Duodenal mucosa (tissue), 2 donors: ENCODE data around the gene USHBP1.

ENCODE experiments used
- H3K27ac ChIP-seq: one replicate; pipeline ENCODE4 v1.7.0; 2013; ENCODE audit warnings: low read depth, low read length
- H3K27me3 ChIP-seq, 2 donors: one replicate each; pipeline ENCODE4 v1.7.0; 2013; ENCODE audit warnings: low read length in 2 of 2, control low read depth in 1 of 2; ENCODE audit not compliant: insufficient read depth in 2 of 2, control insufficient read depth in 1 of 2
- H3K36me3 ChIP-seq, 2 donors: one replicate each; pipeline ENCODE4 v1.7.0; 2013; ENCODE audit warnings: low read length in 2 of 2, control low read depth in 1 of 2; ENCODE audit not compliant: insufficient read depth in 2 of 2, control insufficient read depth in 1 of 2
- H3K4me1 ChIP-seq, 2 donors: one replicate each; pipeline ENCODE4 v1.7.0; 2013; ENCODE audit warnings: low read length in 2 of 2, control low read depth in 1 of 2; ENCODE audit not compliant: insufficient read depth in 2 of 2, control insufficient read depth in 1 of 2
- H3K4me3 ChIP-seq, 2 donors: one replicate each; pipeline ENCODE4 v1.7.0; 2013; ENCODE audit warnings: low read length in 2 of 2, low read depth in 1 of 2
- H3K9ac ChIP-seq, 2 donors: one replicate each; pipeline ENCODE4 v1.7.0; 2013; ENCODE audit warnings: low read length in 2 of 2, low read depth in 1 of 2
- H3K9me3 ChIP-seq, 2 donors: one replicate each; pipeline ENCODE4 v1.7.0; 2013; ENCODE audit warnings: low read length in 2 of 2, control low read depth in 1 of 2; ENCODE audit not compliant: control insufficient read depth in 1 of 2

USHBP1 gene

GRCh38 chr19:17240062-17240752 is 24.3 kb downstream of the USHBP1 start:
- H3K27me3 ChIP-seq, result no peaks in the 10 kb centered on the region
- peak overlapping the region; percentile 43 to 48 for H3K9ac ChIP-seq
- no peaks in the 10 kb centered on the region for H3K9me3 ChIP-seq
- H3K4me3 ChIP-seq, result peak overlapping the region; percentile 28 to 29
- peaks cover 45 to 50% of the 10 kb centered on the region in 2 donors for H3K4me1 ChIP-seq
- H3K27ac ChIP-seq, result peak overlapping the region; percentile 10
- H3K36me3 ChIP-seq, result peaks cover 7 to 17% of the 10 kb centered on the region in 2 donors

GRCh38 chr19:17237747-17238706 is 26.5 kb downstream of the USHBP1 start:
- Histone ChIP-seq H3K4me1 (peaks cover 46 to 48% of the 10 kb centered on the region in 2 donors), H3K27me3 (no peaks in the 10 kb centered on the region), H3K4me3 (no peak overlapping the region), H3K9me3 (no peaks in the 10 kb centered on the region), H3K36me3 (peaks cover 7 to 17% of the 10 kb centered on the region in 2 donors), H3K9ac (no peak overlapping the region), H3K27ac (no peak overlapping the region)

- no peaks in the 10 kb centered on the region for H3K9me3 ChIP-seq
- H3K27me3 ChIP-seq, result no peaks in the 10 kb centered on the region
- peak overlapping the region in 1 of 2 donors; percentile 43 for H3K4me3 ChIP-seq
- H3K4me1 ChIP-seq, result peaks cover 37 to 39% of the 10 kb centered on the region in 2 donors
- H3K9ac ChIP-seq, result no peak overlapping the region
- peaks cover 7 to 27% of the 10 kb centered on the region in 2 donors for H3K36me3 ChIP-seq
- no peak overlapping the region for H3K27ac ChIP-seq
Observed at GRCh38 chr19:17236811-17237543, 27.6 kb downstream of the USHBP1 start.

GRCh38 chr19:17235971-17236777 is 28.4 kb downstream of the USHBP1 start:
- Histone ChIP-seq H3K36me3 (peaks cover 10 to 34% of the 10 kb centered on the region in 2 donors), H3K4me1 (peaks cover 36 to 37% of the 10 kb centered on the region in 2 donors), H3K27me3 (no peaks in the 10 kb centered on the region), H3K9me3 (no peaks in the 10 kb centered on the region), H3K27ac (peak overlapping the region; percentile 42), H3K9ac (peak overlapping the region in 1 of 2 donors; percentile 20), H3K4me3 (peak overlapping the region; percentile 58 to 68)

GRCh38 chr19:17235300-17235970 is 29.1 kb downstream of the USHBP1 start:
- H3K9ac ChIP-seq, result peak overlapping the region; percentile 20 to 57
- H3K4me3 ChIP-seq, result peak overlapping the region; percentile 58 to 68
- H3K9me3 ChIP-seq, result no peaks in the 10 kb centered on the region
- peaks cover 29 to 30% of the 10 kb centered on the region in 2 donors for H3K4me1 ChIP-seq
- peak overlapping the region; percentile 42 for H3K27ac ChIP-seq
- H3K27me3 ChIP-seq, result no peaks in the 10 kb centered on the region
- peaks cover 10 to 37% of the 10 kb centered on the region in 2 donors for H3K36me3 ChIP-seq

- Histone ChIP-seq H3K9ac (peak overlapping the region; percentile 20 to 57), H3K4me1 (peaks cover 24 to 25% of the 10 kb centered on the region in 2 donors), H3K27me3 (no peaks in the 10 kb centered on the region), H3K27ac (no peak overlapping the region), H3K36me3 (peaks cover 10 to 40% of the 10 kb centered on the region in 2 donors), H3K4me3 (peak overlapping the region; percentile 58 to 68), H3K9me3 (no peaks in the 10 kb centered on the region)
Observed at GRCh38 chr19:17234911-17235299, 29.6 kb downstream of the USHBP1 start.

- Histone ChIP-seq H3K9ac (no peak overlapping the region), H3K4me1 (peaks cover 15 to 20% of the 10 kb centered on the region in 2 donors), H3K36me3 (peaks cover 3 to 38% of the 10 kb centered on the region in 2 donors), H3K27me3 (no peaks in the 10 kb centered on the region), H3K27ac (no peak overlapping the region), H3K9me3 (no peaks in the 10 kb centered on the region), H3K4me3 (no peak overlapping the region)
Observed at GRCh38 chr19:17232258-17232657, 32.3 kb downstream of the USHBP1 start.

GRCh38 chr19:17229890-17230289 is 34.7 kb downstream of the USHBP1 start:
- H3K27ac ChIP-seq, result no peak overlapping the region
- H3K27me3 ChIP-seq, result no peaks in the 10 kb centered on the region
- H3K9ac ChIP-seq, result no peak overlapping the region
- H3K36me3 ChIP-seq, result peaks cover 3 to 38% of the 10 kb centered on the region in 2 donors
- no peaks in the 10 kb centered on the region for H3K9me3 ChIP-seq
- H3K4me3 ChIP-seq, result no peak overlapping the region
- peaks cover 1 to 4% of the 10 kb centered on the region in 2 donors for H3K4me1 ChIP-seq
